Measurements from ENCODE around the gene XIST.
"Not testable (repeated sequence)": the region's sequence is repeated elsewhere in the genome, so short reads cannot be mapped to it uniquely, and the experiment has no call there.

Gene XIST

GRCh38 chrX:73840120-73840924 lies 12.2 kb downstream of the XIST start:
- no peak overlapping the region for H3K4me3 ChIP-seq (ENCODE audit: low read depth, low read length)

GRCh38 chrX:73839152-73839551 lies 13.4 kb downstream of the XIST start:
- no peak overlapping the region for H3K4me3 ChIP-seq (ENCODE audit: low read depth, low read length)

GRCh38 chrX:73838123-73838522 lies 14.4 kb downstream of the XIST start:
- H3K4me3 ChIP-seq (ENCODE audit: low read depth, low read length) = no peak overlapping the region

GRCh38 chrX:73836956-73837477 lies 15.5 kb downstream of the XIST start:
- no peak overlapping the region for H3K4me3 ChIP-seq (ENCODE audit: low read depth, low read length)

GRCh38 chrX:73834219-73834618 lies 18.3 kb downstream of the XIST start:
- H3K4me3 ChIP-seq (ENCODE audit: low read depth, low read length) = no peak overlapping the region

- no peak overlapping the region for H3K4me3 ChIP-seq (ENCODE audit: low read depth, low read length)
Observed at GRCh38 chrX:73832319-73832718, 20.2 kb downstream of the XIST start.

GRCh38 chrX:73831500-73831899 lies 21.0 kb downstream of the XIST start:
- H3K4me3 ChIP-seq (ENCODE audit: low read depth, low read length) = no peak overlapping the region

- H3K4me3 ChIP-seq (ENCODE audit: low read depth, low read length) = no peak overlapping the region
Observed at GRCh38 chrX:73830489-73831414, 21.8 kb downstream of the XIST start.

- H3K4me3 ChIP-seq (ENCODE audit: low read depth, low read length) = no peak overlapping the region
Observed at GRCh38 chrX:73829890-73830466, 22.5 kb downstream of the XIST start.

GRCh38 chrX:73828080-73828720 lies 24.3 kb downstream of the XIST start:
- no peak overlapping the region for H3K4me3 ChIP-seq (ENCODE audit: low read depth, low read length)

GRCh38 chrX:73827406-73827805 lies 25.1 kb downstream of the XIST start:
- H3K4me3 ChIP-seq (ENCODE audit: low read depth, low read length) = no peak overlapping the region

- no peak overlapping the region for H3K4me3 ChIP-seq (ENCODE audit: low read depth, low read length)
Observed at GRCh38 chrX:73826996-73827395, 25.5 kb downstream of the XIST start.

GRCh38 chrX:73825569-73825968 lies 26.9 kb downstream of the XIST start:
- no peak overlapping the region for H3K4me3 ChIP-seq (ENCODE audit: low read depth, low read length)

GRCh38 chrX:73823473-73824004 lies 29.0 kb downstream of the XIST start:
- H3K4me3 ChIP-seq (ENCODE audit: low read depth, low read length) = no peak overlapping the region

GRCh38 chrX:73822775-73823174 lies 29.7 kb downstream of the XIST start:
- no peak overlapping the region for H3K4me3 ChIP-seq (ENCODE audit: low read depth, low read length)

- H3K4me3 ChIP-seq (ENCODE audit: low read depth, low read length) = no peak overlapping the region
Observed at GRCh38 chrX:73821921-73822559, 30.5 kb downstream of the XIST start.

GRCh38 chrX:73819864-73820558 lies 32.5 kb downstream of the XIST start:
- not testable (repeated sequence) for H3K4me3 ChIP-seq (ENCODE audit: low read depth, low read length)

- no peak overlapping the region for H3K4me3 ChIP-seq (ENCODE audit: low read depth, low read length)
Observed at GRCh38 chrX:73818200-73819116, 34.1 kb downstream of the XIST start.

Measured in iPS-11a (cell line).